HEK293 (cell line): ENCODE results near the gene TLDC2.
A peak's percentile ranks its signal among the peaks of the same experiment; 100 is the strongest.

Experiments
- BCL6B ChIP-seq: fragments of 450-650 bp; formaldehyde crosslinking; IDR thresholded peaks from 2 replicates; pipeline ENCODE4 v1.5.1; 2017; ENCODE audit warnings: missing biosample characterization, missing genetic modification characterization
- GLIS1 ChIP-seq: fragments of 450-650 bp; formaldehyde crosslinking; IDR thresholded peaks from 2 replicates; pipeline ENCODE4 v1.5.1; 2016; ENCODE audit warnings: missing biosample characterization, missing genetic modification characterization
- OVOL3 ChIP-seq: fragments of 450-650 bp; formaldehyde crosslinking; IDR thresholded peaks from 2 replicates; pipeline ENCODE4 v1.5.1; 2016; ENCODE audit warnings: missing biosample characterization, missing genetic modification characterization
- ZBTB11 ChIP-seq: fragments of 450-650 bp; formaldehyde crosslinking; conservative IDR thresholded peaks from 2 replicates; pipeline ENCODE4 v1.5.1; 2016; ENCODE audit warnings: low read depth, missing biosample characterization, missing genetic modification characterization
- ZBTB26 ChIP-seq: fragments of 450-650 bp; formaldehyde crosslinking; optimal IDR thresholded peaks from 2 replicates; pipeline ENCODE3; 2016; ENCODE audit warnings: missing biosample characterization, mild to moderate bottlenecking, missing genetic modification characterization
- ZFP69B ChIP-seq: fragments of 450-650 bp; formaldehyde crosslinking; IDR thresholded peaks from 2 replicates; pipeline ENCODE4 v1.5.1; 2016; ENCODE audit warnings: missing biosample characterization, missing genetic modification characterization
- ZNF155 ChIP-seq: fragments of 450-650 bp; formaldehyde crosslinking; IDR thresholded peaks from 2 replicates; pipeline ENCODE4 v1.5.1; 2016; ENCODE audit warnings: missing biosample characterization, missing genetic modification characterization
- ZNF223 ChIP-seq: fragments of 450-650 bp; formaldehyde crosslinking; IDR thresholded peaks from 2 replicates; pipeline ENCODE4 v1.5.1; 2016; ENCODE audit warnings: missing biosample characterization, missing genetic modification characterization
- ZNF239 ChIP-seq: fragments of 450-650 bp; formaldehyde crosslinking; IDR thresholded peaks from 2 replicates; pipeline ENCODE4 v1.5.1; 2016; ENCODE audit warnings: missing biosample characterization, missing genetic modification characterization
- ZNF341 ChIP-seq: fragments of 450-650 bp; formaldehyde crosslinking; IDR thresholded peaks from 2 replicates; pipeline ENCODE4; 2016; ENCODE audit warnings: low read depth, missing biosample characterization, missing genetic modification characterization
- ZNF354C ChIP-seq: fragments of 450-650 bp; formaldehyde crosslinking; IDR thresholded peaks from 2 replicates; pipeline ENCODE4 v1.5.1; 2016; ENCODE audit warnings: missing biosample characterization, missing genetic modification characterization, low read depth, borderline replicate concordance
- ZNF426 ChIP-seq: fragments of 450-650 bp; formaldehyde crosslinking; IDR thresholded peaks from 2 replicates; pipeline ENCODE4 v1.5.1; 2017; ENCODE audit warnings: missing biosample characterization, missing genetic modification characterization, mild to moderate bottlenecking, inconsistent platforms, moderate library complexity
- ZNF560 ChIP-seq: fragments of 450-650 bp; formaldehyde crosslinking; IDR thresholded peaks from 2 replicates; pipeline ENCODE4 v1.5.1; 2017; ENCODE audit warnings: missing biosample characterization, missing genetic modification characterization, borderline replicate concordance
- ZNF571 ChIP-seq: fragments of 450-650 bp; formaldehyde crosslinking; IDR thresholded peaks from 2 replicates; pipeline ENCODE4 v1.5.0; 2017; ENCODE audit warnings: missing biosample characterization, missing genetic modification characterization
- ZNF585B ChIP-seq: fragments of 450-650 bp; formaldehyde crosslinking; IDR thresholded peaks from 2 replicates; pipeline ENCODE4 v1.5.1; 2016; ENCODE audit warnings: missing biosample characterization, missing genetic modification characterization
- ZNF596 ChIP-seq: fragments of 450-650 bp; IDR thresholded peaks from 2 replicates; pipeline ENCODE4 v1.5.0; 2018; ENCODE audit warnings: missing biosample characterization, mild to moderate bottlenecking, missing genetic modification characterization, moderate library complexity
- ZNF701 ChIP-seq: fragments of 450-650 bp; formaldehyde crosslinking; IDR thresholded peaks from 2 replicates; pipeline ENCODE4 v1.5.1; 2016; ENCODE audit warnings: missing biosample characterization, missing genetic modification characterization
- ZNF704 ChIP-seq: fragments of 450-650 bp; formaldehyde crosslinking; IDR thresholded peaks from 2 replicates; pipeline ENCODE4 v1.5.1; 2016; ENCODE audit warnings: missing biosample characterization, missing genetic modification characterization
- ZNF76 ChIP-seq: fragments of 450-650 bp; formaldehyde crosslinking; IDR thresholded peaks from 2 replicates; pipeline ENCODE4; 2016; ENCODE audit warnings: low read depth, missing biosample characterization, missing genetic modification characterization, borderline replicate concordance
- ZSCAN30 ChIP-seq: fragments of 450-650 bp; IDR thresholded peaks from 2 replicates; pipeline ENCODE4 v1.5.1; 2018; ENCODE audit warnings: missing biosample characterization, mild to moderate bottlenecking, missing genetic modification characterization, moderate library complexity
- TF ChIP-seq, protein P1 (sequence below): fragments of 450-650 bp; formaldehyde crosslinking; IDR thresholded peaks from 2 replicates; pipeline ENCODE4 v1.5.1; 2016; ENCODE audit warnings: missing biosample characterization, missing genetic modification characterization
- TF ChIP-seq, protein P2 (sequence below): fragments of 450-650 bp; formaldehyde crosslinking; IDR thresholded peaks from 2 replicates; pipeline ENCODE4 v1.5.1; 2016; ENCODE audit warnings: missing biosample characterization, missing genetic modification characterization
- TF ChIP-seq, protein P3 (sequence below): fragments of 450-650 bp; formaldehyde crosslinking; IDR thresholded peaks from 2 replicates; pipeline ENCODE4 v1.5.1; 2016; ENCODE audit warnings: missing biosample characterization, missing genetic modification characterization

Gene TLDC2

DNA sequence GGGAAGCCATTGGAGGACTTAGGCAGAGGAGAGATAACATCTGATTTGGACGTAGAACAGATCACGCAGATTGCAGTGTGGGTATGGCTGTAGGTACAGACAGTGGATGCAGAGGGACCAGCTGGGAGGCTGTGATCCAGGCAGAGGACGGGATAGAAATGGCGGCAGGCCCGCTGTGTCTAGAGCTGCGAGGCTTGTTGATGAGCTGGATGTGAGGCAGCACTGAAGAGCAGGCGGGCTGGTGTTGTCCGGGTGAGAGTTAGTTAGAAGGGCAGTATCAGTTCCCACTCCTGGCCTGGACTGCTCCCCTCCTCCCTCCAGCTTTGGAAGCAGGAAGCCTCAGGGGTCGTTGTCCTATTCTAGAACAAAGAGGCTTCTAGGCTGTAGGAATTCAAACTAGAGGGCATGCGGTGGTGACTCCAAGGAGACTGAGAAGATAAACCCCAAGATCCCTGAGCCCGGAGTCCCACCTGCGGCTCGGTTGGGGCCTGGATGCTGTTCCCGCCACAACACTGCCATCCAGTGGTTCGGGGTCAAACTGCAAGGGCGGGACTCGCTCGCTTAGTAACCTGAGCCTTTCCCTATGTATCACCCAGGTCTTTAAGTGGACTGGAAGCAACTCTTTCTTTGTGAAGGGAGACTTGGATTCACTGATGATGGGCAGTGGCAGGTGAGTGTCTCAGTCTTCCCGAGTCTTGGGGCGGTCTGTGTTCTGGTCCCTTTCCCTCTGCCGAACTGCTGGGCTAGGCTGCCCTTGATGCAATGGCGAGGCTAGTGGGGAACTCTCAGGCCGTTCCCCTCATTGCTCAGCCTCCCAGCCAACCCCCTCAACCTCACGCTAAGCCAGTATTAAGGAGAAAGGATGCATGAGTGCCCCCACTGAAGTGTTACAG is 11.2 kb downstream of the TLDC2 start (continued):
- TF ChIP-seq ZBTB11 (tag by site-specific recombination) (no peak), ZFP69B (0 out of 2 replicates have a peak, but pooled peaks have one; percentile 14), ZNF223 (tag by site-specific recombination) (no peak), ZNF76 (tag by site-specific recombination) (no peak), ZNF426 (tag by site-specific recombination) (no peak), ZNF585B (no peak), ZNF701 (tag by site-specific recombination) (no peak), ZNF704 (tag by site-specific recombination) (no peak), ZNF596 (tag by site-specific recombination) (no peak), ZNF155 (tag by site-specific recombination) (no peak), ZNF560 (tag by site-specific recombination) (no peak), ZNF239 (tag by site-specific recombination) (no peak), ZBTB26 (tag by site-specific recombination) (no peak), BCL6B (tag by site-specific recombination) (no peak), ZNF341 (tag by site-specific recombination) (peak; percentile 92), ZNF354C (no peak), ZSCAN30 (tag by site-specific recombination) (0 out of 2 replicates have a peak, but pooled peaks have one; percentile 43), OVOL3 (tag by site-specific recombination) (no peak), GLIS1 (tag by site-specific recombination) (peak; percentile 51; the same call in 1 of the 2 replicates), ZNF571 (tag by site-specific recombination) (no peak)
- TF ChIP-seq, protein P1, sequence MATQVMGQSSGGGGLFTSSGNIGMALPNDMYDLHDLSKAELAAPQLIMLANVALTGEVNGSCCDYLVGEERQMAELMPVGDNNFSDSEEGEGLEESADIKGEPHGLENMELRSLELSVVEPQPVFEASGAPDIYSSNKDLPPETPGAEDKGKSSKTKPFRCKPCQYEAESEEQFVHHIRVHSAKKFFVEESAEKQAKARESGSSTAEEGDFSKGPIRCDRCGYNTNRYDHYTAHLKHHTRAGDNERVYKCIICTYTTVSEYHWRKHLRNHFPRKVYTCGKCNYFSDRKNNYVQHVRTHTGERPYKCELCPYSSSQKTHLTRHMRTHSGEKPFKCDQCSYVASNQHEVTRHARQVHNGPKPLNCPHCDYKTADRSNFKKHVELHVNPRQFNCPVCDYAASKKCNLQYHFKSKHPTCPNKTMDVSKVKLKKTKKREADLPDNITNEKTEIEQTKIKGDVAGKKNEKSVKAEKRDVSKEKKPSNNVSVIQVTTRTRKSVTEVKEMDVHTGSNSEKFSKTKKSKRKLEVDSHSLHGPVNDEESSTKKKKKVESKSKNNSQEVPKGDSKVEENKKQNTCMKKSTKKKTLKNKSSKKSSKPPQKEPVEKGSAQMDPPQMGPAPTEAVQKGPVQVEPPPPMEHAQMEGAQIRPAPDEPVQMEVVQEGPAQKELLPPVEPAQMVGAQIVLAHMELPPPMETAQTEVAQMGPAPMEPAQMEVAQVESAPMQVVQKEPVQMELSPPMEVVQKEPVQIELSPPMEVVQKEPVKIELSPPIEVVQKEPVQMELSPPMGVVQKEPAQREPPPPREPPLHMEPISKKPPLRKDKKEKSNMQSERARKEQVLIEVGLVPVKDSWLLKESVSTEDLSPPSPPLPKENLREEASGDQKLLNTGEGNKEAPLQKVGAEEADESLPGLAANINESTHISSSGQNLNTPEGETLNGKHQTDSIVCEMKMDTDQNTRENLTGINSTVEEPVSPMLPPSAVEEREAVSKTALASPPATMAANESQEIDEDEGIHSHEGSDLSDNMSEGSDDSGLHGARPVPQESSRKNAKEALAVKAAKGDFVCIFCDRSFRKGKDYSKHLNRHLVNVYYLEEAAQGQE (tag by site-specific recombination) = no peak
- TF ChIP-seq, protein P2, sequence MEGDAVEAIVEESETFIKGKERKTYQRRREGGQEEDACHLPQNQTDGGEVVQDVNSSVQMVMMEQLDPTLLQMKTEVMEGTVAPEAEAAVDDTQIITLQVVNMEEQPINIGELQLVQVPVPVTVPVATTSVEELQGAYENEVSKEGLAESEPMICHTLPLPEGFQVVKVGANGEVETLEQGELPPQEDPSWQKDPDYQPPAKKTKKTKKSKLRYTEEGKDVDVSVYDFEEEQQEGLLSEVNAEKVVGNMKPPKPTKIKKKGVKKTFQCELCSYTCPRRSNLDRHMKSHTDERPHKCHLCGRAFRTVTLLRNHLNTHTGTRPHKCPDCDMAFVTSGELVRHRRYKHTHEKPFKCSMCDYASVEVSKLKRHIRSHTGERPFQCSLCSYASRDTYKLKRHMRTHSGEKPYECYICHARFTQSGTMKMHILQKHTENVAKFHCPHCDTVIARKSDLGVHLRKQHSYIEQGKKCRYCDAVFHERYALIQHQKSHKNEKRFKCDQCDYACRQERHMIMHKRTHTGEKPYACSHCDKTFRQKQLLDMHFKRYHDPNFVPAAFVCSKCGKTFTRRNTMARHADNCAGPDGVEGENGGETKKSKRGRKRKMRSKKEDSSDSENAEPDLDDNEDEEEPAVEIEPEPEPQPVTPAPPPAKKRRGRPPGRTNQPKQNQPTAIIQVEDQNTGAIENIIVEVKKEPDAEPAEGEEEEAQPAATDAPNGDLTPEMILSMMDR (tag by site-specific recombination) = peak; percentile 91
- TF ChIP-seq, protein P3, sequence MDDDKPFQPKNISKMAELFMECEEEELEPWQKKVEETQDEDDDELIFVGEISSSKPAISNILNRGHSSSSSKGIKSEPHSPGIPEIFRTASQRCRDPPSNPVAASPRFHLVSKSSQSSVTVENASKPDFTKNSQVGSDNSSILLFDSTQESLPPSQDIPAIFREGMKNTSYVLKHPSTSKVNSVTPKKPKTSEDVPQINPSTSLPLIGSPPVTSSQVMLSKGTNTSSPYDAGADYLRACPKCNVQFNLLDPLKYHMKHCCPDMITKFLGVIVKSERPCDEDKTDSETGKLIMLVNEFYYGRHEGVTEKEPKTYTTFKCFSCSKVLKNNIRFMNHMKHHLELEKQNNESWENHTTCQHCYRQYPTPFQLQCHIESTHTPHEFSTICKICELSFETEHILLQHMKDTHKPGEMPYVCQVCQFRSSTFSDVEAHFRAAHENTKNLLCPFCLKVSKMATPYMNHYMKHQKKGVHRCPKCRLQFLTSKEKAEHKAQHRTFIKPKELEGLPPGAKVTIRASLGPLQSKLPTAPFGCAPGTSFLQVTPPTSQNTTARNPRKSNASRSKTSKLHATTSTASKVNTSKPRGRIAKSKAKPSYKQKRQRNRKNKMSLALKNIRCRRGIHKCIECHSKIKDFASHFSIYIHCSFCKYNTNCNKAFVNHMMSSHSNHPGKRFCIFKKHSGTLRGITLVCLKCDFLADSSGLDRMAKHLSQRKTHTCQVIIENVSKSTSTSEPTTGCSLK (tag by site-specific recombination) = no peak
